NCI-H1436 (cell line): ENCODE results near the gene IQSEC2.
A peak's percentile ranks its signal among the peaks of the same experiment; 100 is the strongest.

Source experiments
- DNase-seq: peaks from one replicate; lab custom pipeline; 2025; lab: John Stamatoyannopoulos, UW

IQSEC2 gene

DNA sequence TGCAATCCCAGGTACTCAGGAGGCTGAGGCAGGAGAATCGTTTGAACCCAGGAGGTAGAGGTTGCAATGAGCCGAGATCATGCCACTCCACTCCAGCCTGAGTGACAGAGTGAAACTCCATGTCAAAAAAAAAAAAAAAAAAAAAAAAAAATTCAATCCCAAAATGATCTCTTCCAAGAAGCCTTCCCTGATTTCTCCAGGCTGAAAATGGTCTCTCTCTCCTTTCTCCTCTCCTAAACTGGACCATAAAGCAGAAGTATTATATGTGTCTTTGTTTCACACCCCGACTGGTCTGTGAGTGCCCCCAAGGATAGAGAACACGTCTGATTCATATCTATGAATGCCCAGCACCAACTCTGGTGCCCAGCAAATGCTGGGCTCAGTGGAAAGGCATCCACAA, 39.1 kb downstream of the IQSEC2 start:
- no peak for DNase-seq

DNA sequence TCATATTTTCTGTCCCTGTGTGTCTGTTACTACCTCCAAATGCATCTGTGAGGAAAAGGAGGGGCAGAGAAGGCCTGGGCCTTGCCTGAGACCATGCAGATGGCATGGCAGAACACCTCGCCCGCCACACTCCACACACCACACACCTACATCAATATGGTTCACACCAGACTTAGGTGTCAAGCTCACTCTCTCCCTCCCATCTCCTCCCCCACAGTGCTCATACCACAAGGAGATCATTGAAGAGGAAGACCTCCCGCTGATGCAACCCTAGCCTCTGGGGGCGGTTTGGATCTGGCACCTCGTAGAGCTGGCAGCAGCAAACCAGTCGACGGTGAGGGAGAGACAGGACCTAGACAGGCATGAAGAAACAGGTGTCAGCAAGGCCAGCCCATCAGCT, 39.8 kb downstream of the IQSEC2 start:
- DNase-seq = no peak

DNA sequence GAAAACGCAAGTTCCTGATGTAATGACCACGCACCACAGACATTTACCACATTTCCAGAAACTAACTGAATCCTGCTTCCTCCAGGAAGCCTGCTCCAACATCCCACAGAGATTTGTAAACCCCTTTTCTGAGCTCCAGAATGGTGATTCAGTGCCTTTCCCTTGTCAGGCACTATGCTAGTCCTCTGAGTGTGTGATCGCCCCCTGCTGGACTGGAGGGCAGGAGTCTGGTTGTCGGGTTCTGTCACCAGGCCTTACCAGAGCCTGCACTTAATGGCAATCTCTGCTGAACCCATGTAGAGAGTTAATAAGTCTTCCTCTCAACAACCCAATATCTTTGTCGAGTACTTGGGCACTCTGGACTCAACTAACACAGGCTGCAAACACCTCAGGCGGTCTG, 41.9 kb downstream of the IQSEC2 start:
- DNase-seq = no peak

DNA sequence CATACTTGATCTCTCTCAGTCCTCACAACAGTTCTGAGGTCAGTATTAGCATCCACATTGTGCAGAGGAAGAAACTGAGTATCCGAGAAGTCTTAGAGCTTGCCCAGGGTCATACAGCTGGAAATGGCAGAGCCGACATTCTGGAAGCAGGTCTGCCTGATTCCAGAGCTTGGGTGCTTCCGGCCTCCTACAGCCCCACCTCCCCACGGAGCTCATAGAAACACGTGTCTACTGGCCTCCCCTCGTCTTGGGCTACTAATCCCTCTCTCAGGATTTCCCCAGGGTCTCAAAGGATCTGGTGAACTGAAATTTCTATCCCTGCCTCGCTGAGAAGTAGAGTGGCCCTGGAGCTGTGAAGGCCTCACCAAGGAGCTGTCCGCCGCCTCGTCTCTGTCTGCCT, 44.3 kb downstream of the IQSEC2 start:
- DNase-seq = no peak

DNA sequence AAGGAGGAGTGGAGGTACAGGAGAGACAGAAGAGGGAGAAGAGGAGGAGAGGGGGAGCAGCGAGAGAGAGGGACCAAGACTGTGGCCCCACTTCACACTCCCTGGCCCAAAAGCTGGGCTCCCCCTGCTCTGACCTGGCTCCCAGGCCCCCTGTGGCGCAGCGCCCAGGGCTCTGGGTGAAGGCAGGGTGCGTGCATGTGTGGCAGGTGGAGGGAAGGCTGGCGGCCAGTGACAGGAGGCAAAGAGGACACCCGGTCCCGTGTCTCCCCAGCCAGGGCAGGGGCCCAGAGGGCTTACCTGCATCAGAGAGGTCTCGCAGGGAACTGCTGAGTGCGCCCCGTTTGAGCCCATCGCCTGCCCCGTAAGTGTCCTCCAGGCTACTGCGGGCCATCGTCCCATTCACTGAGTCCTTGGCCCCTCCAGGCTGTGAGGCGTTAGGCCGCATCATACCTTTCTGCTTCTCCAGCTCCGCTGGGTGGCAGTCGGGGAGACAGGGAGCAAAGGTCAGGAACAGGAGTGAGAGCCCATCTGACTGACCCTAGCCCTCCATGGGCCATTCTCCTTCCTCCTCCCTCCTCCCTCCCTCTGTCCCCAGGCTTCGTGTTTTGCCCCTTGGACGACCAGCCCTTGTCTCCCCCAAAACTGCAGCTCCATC, 45.2 kb downstream of the IQSEC2 start:
- DNase-seq = no peak

DNA sequence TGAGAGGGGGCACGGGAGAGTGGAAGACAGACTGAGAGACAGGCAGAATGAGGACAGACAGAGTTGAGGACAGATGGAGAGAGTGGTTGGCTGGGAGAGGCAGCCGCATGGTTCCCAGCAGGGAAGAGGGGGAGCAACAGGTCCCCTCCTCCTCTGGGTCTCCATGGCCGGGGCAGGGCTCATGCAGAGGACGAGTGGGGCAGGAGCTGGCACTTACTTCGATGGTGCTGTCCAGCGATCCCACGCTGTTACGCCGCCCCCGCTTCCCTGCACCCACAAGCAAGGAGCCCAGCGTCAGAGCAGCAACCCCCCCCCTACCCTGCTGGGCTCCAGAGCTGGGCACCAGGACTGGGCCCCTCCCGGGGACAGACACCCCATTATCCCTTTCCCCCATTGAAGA, 45.8 kb downstream of the IQSEC2 start:
- no peak for DNase-seq

DNA sequence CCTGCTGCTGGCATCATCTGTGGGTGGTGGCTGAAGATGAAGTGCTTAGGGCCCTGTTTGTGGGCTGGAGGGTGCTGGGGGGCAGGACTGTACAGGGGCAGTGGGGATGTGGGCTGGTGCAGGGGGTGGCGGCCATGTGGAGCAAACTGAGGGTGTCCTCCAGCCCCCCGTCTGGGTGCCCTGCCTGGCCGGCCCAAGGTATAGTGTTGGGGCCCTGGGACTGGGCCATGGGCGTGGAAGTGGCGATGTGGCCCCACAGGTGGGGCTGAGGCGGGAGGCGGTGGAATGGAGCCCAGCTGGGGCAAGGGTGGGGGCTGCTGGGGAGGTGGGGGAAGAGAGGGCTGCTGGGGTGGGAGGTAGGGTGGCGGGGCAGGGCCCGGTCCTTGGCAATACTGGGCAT, 46.9 kb downstream of the IQSEC2 start:
- no peak for DNase-seq

DNA sequence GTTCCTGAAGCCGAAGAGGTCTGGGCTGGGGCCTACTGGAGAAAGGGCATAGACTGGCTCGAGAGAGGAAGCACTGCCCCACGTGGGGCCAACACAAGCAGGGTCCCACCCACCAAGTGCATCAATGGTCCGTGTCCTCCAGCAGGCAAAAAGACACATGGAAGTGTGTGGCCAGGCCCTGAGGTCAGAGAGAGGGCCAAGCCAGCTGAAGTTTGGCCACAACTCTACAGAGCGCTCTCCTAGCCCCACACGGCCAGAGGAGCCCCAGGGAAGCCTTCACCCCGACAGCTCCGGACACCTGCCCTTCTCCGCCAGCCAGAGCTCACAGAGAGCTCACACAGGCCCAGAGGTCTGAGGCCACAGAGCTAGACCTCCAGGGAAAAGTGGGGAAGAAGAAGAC, 47.8 kb downstream of the IQSEC2 start:
- DNase-seq = no peak

DNA sequence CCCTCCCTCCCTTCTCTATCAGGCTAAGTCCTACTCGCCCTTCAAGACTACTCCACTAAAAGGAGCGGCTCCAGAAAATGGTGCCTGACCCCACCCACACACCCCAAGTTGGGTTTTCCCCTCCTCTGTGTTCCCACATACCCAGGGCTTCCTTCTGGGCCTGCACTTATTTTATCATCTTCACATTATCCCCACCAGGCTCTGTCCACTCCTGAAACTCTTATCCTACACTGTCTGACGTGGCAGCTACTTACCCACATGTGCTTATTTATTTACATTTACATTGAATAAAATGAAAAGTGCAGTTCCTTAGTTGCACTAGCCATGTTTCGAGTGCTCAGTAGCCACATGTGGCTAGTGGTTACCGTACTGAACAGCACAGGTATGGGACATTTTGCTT, 51.3 kb downstream of the IQSEC2 start:
- DNase-seq = no peak

DNA sequence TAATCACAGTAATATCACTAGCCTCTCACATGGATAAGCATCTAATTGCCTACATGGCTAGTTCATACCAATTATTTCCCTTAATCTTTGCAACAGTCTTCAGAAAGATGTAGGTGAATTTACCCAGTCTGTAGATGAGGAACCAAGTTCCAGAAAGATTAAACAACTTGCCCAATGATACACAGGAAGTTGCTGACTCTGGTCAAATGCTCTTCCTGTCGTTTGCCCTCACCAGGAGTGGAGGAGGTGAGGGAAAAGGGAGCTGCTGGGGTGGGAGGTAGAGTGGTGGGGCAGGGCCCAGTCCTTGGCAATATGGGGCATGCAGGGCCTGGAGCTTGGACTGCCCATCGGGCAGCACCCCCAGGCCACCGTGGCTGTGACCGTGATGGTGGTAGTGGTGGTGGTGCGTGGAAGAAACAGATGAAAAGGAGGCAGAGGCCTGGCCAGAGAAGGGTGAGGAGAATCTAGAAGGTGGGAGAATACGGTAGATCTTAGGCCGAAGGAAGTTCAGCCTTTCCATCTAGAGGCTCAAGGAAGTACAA, 54.1 kb downstream of the IQSEC2 start:
- DNase-seq = no peak

DNA sequence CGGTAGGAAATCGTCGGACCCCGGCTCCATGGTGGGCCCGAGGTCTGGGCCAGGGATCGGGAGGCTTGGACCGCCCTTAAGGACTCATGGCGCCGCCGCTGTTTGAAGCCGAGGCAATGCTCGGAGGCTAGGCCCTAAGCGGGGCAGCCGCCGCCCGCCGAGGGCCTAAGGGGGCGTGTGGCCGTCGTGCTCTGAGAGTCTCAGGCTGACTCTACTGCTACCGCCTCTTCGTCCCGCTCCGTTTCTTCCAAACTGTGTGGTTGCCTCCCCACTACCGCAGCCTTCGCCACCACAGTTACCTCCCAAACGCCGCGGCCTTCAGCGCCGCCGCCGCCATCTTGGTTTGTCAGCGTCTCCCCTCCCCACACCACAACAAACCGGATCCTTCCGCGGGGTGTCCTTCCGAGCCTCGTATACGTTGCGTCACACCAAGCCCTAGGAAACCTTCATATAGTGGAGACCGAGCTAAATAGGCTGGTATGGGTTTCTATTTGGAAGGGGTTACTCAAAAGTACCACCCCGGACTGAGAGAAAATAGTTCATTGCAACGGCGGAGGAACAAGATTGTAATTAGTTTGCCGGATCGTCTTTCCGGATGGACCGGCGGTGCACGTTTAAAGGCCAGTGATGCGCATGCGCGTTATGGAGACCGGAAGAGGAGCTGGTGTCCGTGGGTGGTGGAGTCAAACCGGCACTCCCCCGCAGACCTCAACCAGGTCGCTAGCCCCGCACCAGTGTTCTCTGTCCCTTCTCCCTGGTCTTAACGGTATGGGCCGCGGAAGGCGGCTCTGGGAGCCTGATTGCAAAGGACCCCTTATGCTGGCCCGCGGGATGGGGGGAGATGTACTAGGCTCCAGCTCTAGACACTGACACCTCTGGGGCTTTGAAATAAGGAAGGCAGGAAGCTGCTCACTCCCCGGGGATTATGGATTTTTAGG, 56.3 kb downstream of the IQSEC2 start, which contains the start of gene KDM5C:
Gene KDM5C (minus strand): TSS at position 348 of the 938 bp plus-strand sequence. CDS start 318 bp downstream, at position 30.
- DNase-seq = peak; percentile 91

DNA sequence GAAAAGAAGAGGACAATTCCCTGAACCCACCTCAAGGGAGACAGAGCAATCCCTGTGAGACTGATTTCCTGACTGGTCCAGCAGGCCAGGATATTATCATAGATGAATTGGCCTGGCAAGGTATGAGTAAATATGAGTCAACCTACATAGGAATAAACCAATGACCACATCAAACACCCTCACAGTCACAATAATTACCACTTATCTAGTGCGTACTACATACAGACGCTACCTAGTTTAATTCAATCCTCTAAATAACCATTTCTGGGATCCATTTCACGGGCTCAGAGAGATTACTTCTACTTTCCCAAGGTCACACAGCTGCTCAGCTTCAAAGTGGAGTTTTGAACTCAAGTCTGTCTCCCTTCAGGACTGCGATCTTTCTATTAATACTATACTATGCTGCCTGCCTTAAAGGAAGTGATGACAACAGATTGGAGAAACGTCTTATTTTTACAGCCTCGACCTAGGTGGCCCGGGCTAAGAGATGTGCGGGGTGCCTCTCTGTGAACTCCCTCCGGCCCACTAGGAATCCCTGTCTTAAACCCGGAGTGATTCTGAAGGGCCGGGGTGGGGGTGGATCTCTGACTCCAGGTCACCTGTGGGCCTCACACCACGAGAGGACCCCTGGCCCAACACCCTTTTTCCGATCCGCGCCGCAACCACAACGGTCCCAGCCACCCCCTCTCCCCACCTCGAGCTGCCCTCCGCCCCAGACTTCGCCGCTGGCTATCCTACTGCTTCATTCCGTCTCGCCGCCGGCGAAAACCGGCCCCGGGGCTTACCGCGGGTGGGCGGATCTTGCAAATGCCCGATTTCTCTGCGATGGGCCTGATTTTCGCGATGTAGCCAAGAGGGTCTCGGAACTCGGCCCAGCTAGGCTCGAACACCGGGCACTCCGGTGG, 57.2 kb downstream of the IQSEC2 start:
- no peak for DNase-seq

DNA sequence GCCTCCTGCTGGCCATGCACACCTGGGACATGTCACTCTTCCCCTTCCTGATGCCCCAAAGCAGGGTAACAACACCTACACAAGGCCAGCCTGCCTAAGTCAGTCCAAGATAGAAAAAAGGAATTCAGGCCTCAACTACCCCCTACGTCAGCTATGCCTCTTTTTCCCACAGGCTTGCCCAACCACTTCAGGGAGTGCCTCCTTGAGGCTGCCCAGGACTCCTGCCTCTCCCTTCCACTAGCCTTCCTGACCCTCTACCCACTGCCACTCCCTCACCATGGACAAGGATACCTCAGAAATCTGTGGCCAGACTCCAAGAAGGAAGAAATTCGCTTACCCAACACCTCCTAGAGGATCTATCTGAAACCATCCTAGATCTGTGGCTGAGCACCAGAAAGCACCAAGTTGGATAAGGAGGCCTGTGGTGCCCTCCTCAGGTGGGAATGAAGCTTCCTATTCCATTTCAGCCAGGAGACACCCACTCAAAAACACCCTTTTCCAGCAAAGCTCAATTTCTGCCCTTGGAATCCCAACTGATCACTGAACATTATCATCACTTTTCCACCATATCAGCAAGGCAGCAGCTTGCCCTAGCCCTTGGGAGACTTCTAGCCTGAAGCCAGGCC, 58.2 kb downstream of the IQSEC2 start:
- no peak for DNase-seq
